ENCODE measurements around the gene FAM181B.

FAM181B gene

DNA sequence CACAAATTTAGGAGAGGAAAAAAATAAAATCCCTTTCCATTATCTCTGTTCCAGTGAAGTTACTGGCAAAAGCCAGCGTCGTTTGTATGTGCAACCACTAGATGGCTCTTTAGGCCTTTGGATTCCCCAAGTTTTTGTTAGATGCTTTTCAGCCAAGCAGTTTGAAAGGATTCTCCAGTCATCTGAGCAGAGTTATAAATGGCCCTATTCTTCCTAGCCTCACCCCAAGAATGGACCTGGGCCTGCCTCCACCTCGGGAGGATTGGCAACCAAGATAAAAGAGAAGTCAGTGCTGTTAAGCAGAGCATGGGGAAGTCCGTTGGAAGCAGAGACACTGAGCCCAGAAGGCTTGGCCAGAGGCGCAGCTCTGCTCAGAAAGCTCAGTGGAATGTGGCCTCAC is 15.4 kb downstream of the FAM181B start:
- TF ChIP-seq, protein P1, sequence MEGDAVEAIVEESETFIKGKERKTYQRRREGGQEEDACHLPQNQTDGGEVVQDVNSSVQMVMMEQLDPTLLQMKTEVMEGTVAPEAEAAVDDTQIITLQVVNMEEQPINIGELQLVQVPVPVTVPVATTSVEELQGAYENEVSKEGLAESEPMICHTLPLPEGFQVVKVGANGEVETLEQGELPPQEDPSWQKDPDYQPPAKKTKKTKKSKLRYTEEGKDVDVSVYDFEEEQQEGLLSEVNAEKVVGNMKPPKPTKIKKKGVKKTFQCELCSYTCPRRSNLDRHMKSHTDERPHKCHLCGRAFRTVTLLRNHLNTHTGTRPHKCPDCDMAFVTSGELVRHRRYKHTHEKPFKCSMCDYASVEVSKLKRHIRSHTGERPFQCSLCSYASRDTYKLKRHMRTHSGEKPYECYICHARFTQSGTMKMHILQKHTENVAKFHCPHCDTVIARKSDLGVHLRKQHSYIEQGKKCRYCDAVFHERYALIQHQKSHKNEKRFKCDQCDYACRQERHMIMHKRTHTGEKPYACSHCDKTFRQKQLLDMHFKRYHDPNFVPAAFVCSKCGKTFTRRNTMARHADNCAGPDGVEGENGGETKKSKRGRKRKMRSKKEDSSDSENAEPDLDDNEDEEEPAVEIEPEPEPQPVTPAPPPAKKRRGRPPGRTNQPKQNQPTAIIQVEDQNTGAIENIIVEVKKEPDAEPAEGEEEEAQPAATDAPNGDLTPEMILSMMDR (IDR thresholded peaks at IDR 0.05; ENCODE audit: low read depth, low read length), result peak; percentile 76
- no peak overlapping the region for H3K4me3 ChIP-seq (replicated peaks in 1 of 2; ENCODE audit: low read depth in 2 of 2, low read length in 2 of 2)
- DNase-seq (ENCODE audit: low read depth in 2 of 2), result peak; percentile 63 to 69

DNA sequence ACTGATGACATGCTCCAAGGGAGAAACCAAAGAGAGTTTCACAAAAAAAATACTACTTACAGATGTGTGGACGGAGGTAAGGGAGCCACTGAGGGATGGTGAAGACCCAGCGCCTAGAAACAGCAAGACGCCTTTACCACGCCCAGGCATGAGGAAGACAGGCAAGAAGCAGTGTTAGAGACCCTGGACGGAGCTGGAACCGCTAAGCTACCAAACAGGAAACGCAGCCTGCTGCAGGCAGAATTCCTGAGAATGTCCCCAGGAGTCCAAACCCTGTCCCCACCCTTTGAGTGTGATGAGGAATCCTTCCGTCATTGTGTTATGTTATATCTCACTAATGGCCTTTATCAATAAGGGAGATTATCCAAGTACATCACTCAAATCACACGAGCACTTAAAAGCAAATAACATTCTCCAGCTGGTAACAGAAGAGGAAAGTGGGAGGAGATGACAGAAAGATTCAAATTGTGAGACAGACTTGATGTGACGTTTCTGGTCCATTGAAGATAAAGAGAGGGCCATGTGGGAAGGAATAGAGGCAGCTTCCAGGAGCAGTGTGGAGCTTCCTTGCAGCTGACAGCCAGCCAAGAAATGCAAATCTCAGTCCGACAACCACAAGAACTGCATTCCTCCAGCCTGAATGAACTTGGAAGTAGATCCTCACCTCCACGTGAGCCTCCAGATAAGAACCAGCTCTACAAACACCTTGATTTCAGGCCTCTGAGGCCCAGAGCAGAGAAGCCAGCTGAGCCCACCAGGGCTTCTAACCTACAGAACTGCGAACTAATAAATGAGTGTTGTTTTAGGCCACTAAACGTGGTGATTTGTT is 19.1 kb downstream of the FAM181B start:
- TF ChIP-seq, protein P1 (IDR thresholded peaks at IDR 0.05; ENCODE audit: low read depth, low read length), result no peak
- no peak for DNase-seq (ENCODE audit: low read depth in 2 of 2)
- no peak overlapping the region for H3K4me3 ChIP-seq (replicated peaks in 1 of 2; ENCODE audit: low read depth in 2 of 2, low read length in 2 of 2)

DNA sequence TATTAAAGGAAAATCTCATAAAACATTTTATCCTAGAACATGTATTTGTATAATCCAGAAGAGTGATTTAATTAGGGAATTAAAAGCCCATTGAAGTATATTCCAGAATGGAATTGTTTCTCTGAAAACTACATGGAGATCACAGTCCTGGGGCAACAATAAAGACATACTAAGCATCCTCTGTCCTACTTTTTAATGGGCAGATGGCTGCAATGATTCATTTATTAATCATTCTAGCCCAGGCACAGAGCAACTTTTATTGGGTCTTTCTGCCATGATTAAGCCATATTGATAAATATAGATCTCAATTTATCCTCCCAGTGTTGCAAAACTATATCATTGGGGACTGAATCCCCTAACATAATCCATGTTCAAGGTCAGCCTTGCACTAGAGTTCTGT is 22.0 kb downstream of the FAM181B start:
- TF ChIP-seq, protein P1 (IDR thresholded peaks at IDR 0.05; ENCODE audit: low read depth, low read length), result no peak
- no peak for DNase-seq (ENCODE audit: low read depth in 2 of 2)
- no peak overlapping the region for H3K4me3 ChIP-seq (replicated peaks in 1 of 2; ENCODE audit: low read depth in 2 of 2, low read length in 2 of 2)

DNA sequence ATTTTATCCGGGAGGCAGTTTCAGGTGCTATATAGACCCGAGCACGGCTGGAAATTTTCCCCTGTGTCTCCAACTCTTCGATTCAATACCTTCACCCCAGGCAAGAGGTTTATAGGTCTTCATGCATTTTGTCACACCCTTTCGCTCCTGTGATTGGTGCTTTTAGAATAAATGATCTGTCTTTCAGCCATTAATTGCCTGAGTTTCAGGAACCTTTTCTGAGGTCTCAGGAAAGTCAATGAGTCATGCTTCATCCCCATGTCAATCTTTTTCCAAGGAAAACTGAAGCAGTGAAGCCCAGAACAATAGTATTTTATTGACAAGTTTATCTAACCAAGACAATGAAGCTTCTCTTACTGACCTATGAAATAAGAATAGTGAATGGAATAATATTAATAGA is 29.9 kb downstream of the FAM181B start:
- no peak overlapping the region for H3K4me3 ChIP-seq (replicated peaks in 1 of 2; ENCODE audit: low read depth in 2 of 2, low read length in 2 of 2)
- DNase-seq (ENCODE audit: low read depth in 2 of 2), result no peak
- TF ChIP-seq, protein P1 (IDR thresholded peaks at IDR 0.05; ENCODE audit: low read depth, low read length), result no peak

DNA sequence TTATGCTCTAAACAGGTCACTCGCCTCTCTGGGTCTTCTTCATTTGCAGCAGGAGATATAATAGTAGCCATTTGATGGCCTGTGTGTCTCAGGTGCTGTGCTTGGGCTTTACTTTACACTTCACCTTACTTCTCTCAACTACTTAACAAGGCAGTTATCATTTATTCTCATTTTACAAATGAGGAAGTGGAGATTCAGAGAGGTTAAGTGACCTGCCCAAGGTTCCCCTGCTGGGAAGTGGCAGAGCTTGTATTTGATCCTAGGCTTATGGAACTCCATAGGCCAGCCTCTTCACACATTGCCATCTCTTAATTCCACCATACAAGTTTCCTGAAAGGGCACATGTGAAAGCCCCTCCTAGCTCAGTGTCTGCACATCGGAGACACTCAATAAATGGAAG is 30.4 kb downstream of the FAM181B start:
- no peak for DNase-seq (ENCODE audit: low read depth in 2 of 2)
- TF ChIP-seq, protein P1 (IDR thresholded peaks at IDR 0.05; ENCODE audit: low read depth, low read length), result no peak

DNA sequence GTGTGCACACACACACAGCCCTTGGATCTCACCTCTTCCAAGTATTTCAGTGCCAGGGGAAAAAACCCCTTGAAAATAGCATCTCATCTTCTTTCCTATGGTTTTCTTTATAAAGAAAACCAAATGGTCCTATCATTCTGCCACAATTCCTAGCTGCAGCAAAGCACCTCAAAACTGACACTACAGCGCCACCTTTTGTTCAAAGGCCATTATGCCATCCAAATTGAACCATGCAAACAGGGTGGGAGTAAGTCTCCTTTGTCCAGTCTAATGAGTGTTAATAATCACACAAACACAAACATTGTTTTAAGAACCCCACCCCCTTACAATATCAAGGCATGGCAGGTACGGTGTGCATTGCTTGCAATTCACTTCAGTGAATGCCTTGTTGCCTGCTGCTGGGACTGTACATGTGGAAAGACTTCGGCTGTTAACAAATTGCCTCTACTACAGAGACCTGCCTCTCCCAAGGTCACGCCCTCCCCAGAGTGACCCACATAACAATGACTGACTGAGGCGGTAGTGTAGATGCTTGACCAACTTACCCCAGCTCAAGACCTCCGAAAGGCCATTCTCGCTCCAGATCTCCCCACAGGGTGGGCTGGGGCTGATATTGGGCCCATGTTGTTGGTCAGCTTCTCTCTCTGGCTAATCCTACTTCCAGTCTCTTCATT is 31.7 kb downstream of the FAM181B start:
- TF ChIP-seq, protein P1 (IDR thresholded peaks at IDR 0.05; ENCODE audit: low read depth, low read length), result peak; percentile 73
- no peak overlapping the region for H3K4me3 ChIP-seq (replicated peaks in 1 of 2; ENCODE audit: low read depth in 2 of 2, low read length in 2 of 2)
- peak; percentile 44 to 55 for DNase-seq (ENCODE audit: low read depth in 2 of 2)

More for the DNA sequence above, 30.4 kb downstream of the FAM181B start:
- H3K4me3 ChIP-seq (replicated peaks in 1 of 2; ENCODE audit: low read depth in 2 of 2, low read length in 2 of 2), result no peak overlapping the region

All from cardiac fibroblast (primary cell).